Stimulated activated CD8-positive, alpha-beta memory T cell treated with anti-CD3 and anti-CD28 coated beads, Interleukin-12 subunit alpha, Interleukin-12 subunit beta, amount 100 ng/mL, for 4 hours (primary cell): ENCODE data around the gene RASA4.
"Not testable (repeated sequence)": the region's sequence is repeated elsewhere in the genome, so short reads cannot be mapped to it uniquely, and the experiment has no call there.

Experiments
- DNase-seq: peaks from one replicate; pipeline ENCODE4 v3.0.0-alpha.2; 2020; ENCODE audit warnings: low read depth

Gene RASA4

GRCh38 chr7:102616507-102617125 lies at the start of gene RASA4:
TSS of gene RASA4 (minus strand) at chr7:102616756. CDS start at chr7:102616689, 67 bp downstream.
- not testable (repeated sequence) for DNase-seq

DNA sequence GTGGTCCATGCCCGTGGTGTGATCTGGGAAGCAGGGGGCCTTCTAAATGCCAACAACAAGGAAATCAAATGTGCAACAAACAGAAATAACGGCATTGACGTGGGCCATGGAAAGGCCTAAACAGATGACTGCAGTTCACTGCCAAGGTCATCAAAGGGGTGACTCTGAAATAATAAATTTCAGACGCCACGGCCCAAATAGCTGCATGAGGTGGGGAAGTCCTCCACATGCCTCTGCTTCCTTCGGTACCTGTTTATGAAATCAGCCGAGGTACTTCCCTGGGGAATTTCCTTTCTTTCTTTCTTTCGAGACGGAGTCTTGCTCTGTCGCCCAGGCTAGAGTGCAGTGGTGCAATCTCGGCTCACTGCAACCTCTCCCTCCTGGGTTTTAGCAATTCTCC lies 48.2 kb upstream of the RASA4 start:
- DNase-seq, result not testable (repeated sequence)

- not testable (repeated sequence) for DNase-seq
Observed at GRCh38 chr7:102649924-102650323, 33.4 kb upstream of the RASA4 start, which contains the start of gene SPDYE2B. TSS of gene SPDYE2B (plus strand) at chr7:102650319. CDS start at chr7:102652349, 2,030 bp downstream.

DNA sequence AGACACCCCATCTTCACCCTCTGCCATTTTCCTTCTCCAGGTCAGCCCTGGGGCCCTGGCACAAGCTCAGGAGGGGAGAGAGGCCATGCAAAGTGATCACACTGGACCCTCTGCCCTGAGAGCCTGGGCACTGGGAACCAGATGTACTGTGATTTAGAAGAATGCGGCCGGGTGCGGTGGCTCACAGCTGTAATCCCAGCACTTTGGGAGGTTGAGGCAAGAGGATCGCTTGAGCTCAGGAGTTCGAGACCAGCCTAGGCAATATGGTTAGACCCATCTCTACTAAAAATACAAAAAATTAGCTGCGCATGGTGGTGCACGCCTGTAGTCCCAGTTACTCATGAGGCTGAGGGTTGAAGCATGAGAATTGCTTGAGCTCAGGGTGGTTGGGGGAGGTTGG lies 31.3 kb upstream of the RASA4 start:
- DNase-seq, result not testable (repeated sequence)

GRCh38 chr7:102643404-102643803 lies 26.8 kb upstream of the RASA4 start:
- not testable (repeated sequence) for DNase-seq

DNA sequence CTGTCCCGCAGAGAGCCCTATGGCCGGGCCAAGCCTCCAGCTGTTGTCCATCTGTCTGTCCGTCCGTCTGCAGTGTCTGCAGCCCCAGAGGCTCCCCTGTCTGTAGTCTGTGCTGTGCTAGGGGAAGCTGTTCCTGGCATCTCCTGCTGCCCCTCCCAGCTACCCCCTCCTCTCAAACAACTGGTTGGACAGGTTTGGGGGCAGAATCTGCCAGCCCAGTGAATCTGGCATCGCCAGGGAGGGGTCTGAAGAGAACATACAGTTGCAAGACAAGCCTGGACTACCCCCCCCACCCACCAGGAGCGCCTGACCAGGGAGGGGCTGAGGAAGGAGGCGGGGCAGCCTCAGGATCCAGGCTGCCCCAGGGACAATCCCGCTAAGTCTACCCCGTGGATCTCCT lies 26.1 kb upstream of the RASA4 start, which contains the start of gene UPK3BL1:
UPK3BL1 (minus strand) TSS at position 101 of the 400 bp plus-strand sequence; CDS start at position 51, 50 bp downstream.
- DNase-seq, result not testable (repeated sequence)

DNA sequence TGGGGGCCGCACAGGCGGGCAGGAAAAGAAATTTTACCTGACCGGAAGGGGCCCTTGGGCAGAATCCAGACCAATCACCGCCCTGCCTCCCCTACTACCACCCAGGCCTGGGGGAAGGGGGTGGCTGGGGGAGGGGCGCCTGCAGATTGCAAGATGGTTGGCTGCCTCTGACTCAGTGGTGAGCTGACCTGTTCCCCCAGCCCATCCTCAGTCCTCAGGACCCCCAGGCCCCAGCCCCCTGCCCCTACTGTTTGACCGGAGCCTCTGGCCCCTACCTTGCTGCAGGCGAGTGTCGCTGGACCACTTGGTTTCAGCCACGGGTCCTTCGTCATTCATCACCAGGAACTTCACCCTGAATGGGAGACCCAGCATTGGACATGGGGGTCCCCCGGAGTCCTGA lies 22.3 kb upstream of the RASA4 start:
- DNase-seq, result not testable (repeated sequence)

- DNase-seq, result not testable (repeated sequence)
Observed at GRCh38 chr7:102636956-102637355, 20.4 kb upstream of the RASA4 start.

- not testable (repeated sequence) for DNase-seq
Observed at GRCh38 chr7:102635354-102635753, 18.8 kb upstream of the RASA4 start.

DNA sequence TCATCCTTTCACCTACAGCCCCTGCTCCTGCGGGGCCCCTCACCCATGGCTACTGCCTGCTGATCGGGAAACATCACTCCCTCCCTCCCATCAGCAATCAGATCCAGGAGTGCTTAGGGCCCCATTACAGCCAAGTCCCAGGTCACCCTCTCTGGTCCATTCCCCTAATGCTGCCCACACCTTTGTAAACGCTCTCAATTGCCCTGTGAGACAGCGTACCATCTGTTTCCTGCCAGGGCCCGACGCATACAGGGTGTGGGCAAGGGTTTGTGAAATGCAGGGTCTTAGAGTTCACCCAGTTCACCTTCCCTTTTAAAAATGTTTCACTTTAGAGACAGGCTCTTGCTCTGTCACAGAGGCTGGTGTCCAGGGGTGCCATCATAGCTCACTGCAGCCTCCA lies 17.7 kb upstream of the RASA4 start:
- not testable (repeated sequence) for DNase-seq

- not testable (repeated sequence) for DNase-seq
Observed at GRCh38 chr7:102630622-102631021, 14.1 kb upstream of the RASA4 start.

GRCh38 chr7:102627271-102627904 lies 10.8 kb upstream of the RASA4 start:
- DNase-seq, result not testable (repeated sequence)

GRCh38 chr7:102618122-102618521 lies 1.6 kb upstream of the RASA4 start:
- not testable (repeated sequence) for DNase-seq

GRCh38 chr7:102615930-102616329 lies 626 bp downstream of the RASA4 start:
- not testable (repeated sequence) for DNase-seq

GRCh38 chr7:102614873-102615272 lies 1.7 kb downstream of the RASA4 start:
- DNase-seq, result not testable (repeated sequence)

DNA sequence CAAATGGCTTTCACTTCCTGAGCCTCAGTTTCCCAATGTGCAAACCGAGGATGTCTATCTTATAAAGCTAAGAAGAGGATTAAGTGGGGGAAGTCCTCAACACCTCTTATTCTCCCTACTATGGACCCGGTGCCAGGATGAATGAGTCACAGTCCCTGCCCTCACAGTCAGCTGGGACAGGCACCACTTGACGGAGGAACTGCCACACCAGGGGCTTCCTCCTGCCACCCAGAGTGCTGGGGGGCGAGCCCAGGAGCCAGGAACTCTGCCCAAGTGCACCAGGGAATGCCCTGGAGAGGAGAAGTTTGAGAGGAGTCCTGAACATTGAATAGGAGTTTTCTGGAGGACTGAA lies 2.2 kb downstream of the RASA4 start:
- not testable (repeated sequence) for DNase-seq

DNA sequence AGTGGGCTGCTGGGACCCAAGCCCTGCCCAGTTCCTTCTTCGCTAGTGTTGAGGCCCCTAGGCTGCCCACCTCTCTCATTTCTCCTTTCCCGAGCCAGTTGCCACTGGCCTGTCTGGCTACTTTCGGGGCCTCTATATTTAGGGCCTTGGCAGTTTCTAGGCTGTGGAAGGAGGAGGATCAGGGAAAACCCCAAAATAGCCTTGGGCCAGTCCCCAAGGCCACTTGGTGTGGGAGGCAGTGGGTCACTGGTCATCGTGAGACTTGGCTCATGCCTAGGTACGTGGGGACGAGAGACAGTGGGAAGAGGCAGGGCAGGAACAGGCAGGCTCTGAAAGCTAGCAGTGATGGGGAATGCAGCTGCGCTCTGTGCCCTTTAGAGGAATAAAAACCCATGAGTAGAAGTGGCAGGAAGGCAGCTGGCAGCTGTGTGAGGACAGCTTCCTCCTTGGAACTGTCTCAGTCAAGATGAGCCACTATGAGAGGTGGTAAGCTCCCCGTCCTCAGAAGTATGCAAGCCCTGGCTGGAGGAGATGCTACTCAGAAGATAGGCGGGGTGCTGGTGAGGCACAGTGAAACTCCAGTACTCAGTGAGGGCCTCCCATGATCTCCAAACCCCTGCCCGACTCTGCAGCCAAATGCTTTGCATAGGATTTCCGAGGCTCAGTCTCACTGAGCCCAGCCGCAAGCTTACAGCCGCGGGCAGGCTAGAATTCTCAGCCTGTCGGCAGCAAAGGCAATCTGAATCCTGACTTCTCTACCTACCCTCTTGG lies 2.8 kb downstream of the RASA4 start:
- not testable (repeated sequence) for DNase-seq

DNA sequence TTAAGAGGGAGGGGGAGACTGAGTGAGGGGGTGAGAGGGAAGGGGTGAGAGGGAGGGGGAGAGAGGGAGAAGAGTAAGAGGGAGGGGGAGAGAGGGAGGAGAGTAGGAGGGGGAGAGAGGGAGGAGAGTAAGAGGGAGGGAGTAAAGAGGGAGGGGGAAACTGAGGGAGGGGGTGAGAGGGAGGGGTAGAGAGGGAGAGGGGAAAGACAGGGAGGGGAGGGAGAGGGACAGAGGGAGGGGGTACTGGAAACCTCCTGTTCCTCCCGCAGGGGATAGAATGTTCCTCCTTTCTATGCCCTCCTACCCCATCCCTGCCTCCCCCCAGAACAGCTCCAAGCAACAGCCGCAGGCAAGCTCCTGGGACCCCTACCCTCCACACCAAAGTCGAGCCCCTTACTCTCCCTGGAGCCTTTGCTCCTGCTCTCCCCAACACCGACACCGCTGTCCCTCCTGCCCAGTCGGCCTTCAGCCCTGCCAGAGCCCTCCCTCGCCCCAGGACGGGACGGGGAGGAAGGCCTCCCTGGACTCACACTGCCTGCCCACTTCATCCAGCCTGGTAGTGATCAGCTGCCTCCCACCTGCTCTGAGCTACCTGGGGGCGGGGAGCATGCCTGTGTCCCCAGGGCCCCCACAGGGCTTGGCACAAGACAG lies 4.8 kb downstream of the RASA4 start:
- not testable (repeated sequence) for DNase-seq

DNA sequence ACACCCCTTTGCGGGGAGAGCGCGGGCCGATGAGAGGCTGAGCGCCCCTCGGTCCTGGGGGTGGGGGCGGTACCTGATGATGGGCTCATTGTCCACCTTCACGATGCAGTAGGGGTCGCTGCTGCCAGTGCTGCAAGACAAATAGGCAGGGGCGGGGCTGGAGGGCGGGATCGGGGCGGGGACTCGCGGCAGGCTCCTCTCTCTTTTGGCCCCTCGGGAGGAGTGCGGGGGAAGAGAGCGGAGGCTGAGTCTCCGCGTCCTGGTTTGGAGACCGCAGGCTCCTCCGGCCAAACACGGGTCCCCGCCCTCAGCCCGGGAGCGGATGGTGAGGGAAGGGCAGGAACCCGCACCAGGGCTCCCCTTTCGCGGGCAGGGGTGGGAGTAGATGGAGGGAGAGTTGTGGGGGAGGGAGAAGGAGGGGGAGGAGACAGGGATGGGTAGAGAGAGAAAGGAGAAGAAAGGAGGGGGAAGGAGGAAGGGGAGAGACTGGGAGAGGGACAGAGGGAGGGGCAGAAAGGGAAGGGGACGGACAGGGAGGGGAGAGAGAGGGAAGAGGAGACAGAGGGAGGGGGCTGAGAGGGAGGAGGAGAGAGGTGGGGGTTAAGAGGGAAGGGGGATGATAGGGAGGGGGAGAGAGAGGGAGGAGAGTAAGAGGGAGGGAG lies 5.4 kb downstream of the RASA4 start:
- DNase-seq, result not testable (repeated sequence)

- not testable (repeated sequence) for DNase-seq
Observed at GRCh38 chr7:102610441-102610840, 6.1 kb downstream of the RASA4 start.

GRCh38 chr7:102609734-102610133 lies 6.8 kb downstream of the RASA4 start:
- DNase-seq, result not testable (repeated sequence)
